Bronchial epithelial cell (primary cell): Measurements from ENCODE around the gene PHF2. TPM values are rescaled to one million over a fixed set of nuclear protein-coding genes. Genes with fewer than 3 reads are reported as not detected.
A peak's percentile ranks its signal among the peaks of the same experiment; 100 is the strongest.

ENCODE experiments used
- DNase-seq: peaks from one replicate; pipeline ENCODE4 v3.0.0-alpha.2; 2010; ENCODE audit warnings: low read depth
- FAIRE-seq: peaks from 2 replicates; lab custom pipeline; 2011; peaks lifted over from hg19 to GRCh38; lab: Jason Lieb, UNC
- H3K27me3 ChIP-seq: 2 replicates; pipeline ENCODE4 v1.5.1; 2011; ENCODE audit warnings: low read length; ENCODE audit not compliant: control insufficient read depth, insufficient read depth
- H3K36me3 ChIP-seq: 2 replicates; pipeline ENCODE4 v1.5.1; 2011; ENCODE audit warnings: low read length; ENCODE audit not compliant: control insufficient read depth, insufficient read depth
- H3K4me3 ChIP-seq: 2 replicates; pipeline ENCODE4 v1.5.1; 2011; ENCODE audit warnings: mild to moderate bottlenecking, low read depth, low read length, control low read depth
- total RNA-seq: library from RNA; depleted of rRNA; stranded (reverse); fragments of >200 nt; gene quantifications from 2 replicates; pipeline ENCODE4 v1.2.1, GENCODE V29; 2014
- TF ChIP-seq, protein P1 (sequence below): IDR thresholded peaks from 2 replicates; pipeline ENCODE4 v1.5.1; 2011; ENCODE audit warnings: mild to moderate bottlenecking, moderate library complexity, low read length, control low read depth, inconsistent platforms; ENCODE audit not compliant: insufficient read depth, severe bottlenecking

PHF2 gene
- total RNA-seq, 1 donor from 2014 or later, result 10.0 TPM

DNA sequence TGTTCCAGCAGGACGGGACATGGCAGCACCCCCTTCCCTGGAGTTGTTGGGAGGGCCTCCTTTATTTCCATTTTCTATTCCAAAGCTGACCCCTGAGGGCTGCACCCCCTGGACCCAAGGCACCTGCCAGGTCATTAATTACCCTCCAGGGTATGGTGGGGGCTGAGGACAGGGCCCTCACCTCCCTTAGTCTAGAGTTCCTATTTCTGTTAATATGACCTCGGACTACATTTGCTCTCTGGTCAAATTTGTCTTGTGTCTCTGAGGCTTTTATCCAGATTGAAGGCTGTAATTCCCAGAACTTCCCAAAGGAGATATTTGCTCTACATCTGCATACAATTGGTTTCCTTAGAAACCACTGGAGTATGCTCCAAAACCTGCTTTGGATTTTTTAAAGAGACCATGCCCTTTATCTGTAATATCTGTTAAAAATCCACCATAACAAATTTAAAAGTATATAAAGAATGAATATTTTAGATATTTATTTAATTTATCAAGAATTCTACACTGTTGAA is 16.8 kb downstream of the PHF2 start:
- DNase-seq, result no peak
- TF ChIP-seq, protein P1, sequence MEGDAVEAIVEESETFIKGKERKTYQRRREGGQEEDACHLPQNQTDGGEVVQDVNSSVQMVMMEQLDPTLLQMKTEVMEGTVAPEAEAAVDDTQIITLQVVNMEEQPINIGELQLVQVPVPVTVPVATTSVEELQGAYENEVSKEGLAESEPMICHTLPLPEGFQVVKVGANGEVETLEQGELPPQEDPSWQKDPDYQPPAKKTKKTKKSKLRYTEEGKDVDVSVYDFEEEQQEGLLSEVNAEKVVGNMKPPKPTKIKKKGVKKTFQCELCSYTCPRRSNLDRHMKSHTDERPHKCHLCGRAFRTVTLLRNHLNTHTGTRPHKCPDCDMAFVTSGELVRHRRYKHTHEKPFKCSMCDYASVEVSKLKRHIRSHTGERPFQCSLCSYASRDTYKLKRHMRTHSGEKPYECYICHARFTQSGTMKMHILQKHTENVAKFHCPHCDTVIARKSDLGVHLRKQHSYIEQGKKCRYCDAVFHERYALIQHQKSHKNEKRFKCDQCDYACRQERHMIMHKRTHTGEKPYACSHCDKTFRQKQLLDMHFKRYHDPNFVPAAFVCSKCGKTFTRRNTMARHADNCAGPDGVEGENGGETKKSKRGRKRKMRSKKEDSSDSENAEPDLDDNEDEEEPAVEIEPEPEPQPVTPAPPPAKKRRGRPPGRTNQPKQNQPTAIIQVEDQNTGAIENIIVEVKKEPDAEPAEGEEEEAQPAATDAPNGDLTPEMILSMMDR, result no peak
- Histone ChIP-seq H3K36me3 (no peaks in the 10 kb centered on the region), H3K4me3 (no peak overlapping the region), H3K27me3 (no peaks in the 10 kb centered on the region)
- no peak for FAIRE-seq

DNA sequence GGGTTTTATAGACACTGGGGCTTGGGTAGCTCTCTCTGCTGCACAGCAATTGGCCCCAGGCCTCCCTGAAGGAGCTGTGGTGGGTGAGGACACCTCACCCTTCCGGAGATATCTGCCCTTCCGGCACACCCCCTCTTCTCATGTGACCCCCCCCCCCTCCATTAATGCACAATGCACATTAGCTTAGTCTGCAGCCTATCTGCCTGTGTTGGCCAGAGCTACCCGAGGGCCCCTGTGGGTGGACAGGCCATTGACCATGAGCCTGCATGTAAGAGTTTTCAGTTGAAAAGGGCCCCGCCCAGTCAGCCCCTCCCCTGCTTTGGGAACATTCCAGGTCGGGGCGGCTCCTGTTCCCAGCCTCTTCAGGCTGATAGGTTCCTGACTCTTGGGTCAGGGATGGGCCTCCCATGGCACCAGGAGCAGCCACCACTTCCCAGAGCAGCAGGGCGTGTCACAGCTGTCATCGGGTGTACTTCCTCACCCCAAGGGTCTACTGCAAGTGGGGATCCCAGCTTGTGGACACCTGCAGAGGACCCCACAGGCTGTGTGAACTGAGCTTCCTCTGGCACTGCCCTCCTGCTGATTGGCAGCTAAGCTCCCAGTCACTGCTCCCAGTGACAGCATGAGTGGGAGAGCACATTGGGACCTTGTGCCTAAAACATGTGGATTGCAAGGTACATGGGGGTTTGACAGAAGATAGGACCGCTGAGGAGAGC is 17.8 kb downstream of the PHF2 start:
- FAIRE-seq (peak; percentile 89), DNase-seq (no peak)
- TF ChIP-seq, protein P1, result no peak
- Histone ChIP-seq H3K4me3 (no peak overlapping the region), H3K36me3 (no peaks in the 10 kb centered on the region), H3K27me3 (no peaks in the 10 kb centered on the region)

DNA sequence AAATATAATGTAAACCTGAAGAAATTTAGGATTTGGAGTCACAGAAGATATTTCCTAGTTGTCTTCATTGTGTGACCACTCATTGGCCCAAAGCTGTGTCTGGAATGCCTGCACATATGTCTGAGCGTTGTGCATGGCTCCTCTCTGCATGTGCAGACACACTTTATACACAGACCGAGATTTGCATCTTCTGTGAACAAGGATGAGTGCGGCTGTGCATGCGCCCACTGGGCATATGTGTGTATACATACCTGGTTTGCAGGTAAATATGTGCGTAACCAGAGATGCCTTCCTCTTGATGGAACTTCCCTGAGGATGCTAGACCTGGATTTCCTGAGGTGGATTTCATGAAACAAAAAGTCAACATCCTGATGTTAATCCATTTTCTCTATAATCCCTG is 19.1 kb downstream of the PHF2 start:
- Histone ChIP-seq H3K4me3 (no peak overlapping the region), H3K36me3 (no peaks in the 10 kb centered on the region), H3K27me3 (no peaks in the 10 kb centered on the region)
- FAIRE-seq (no peak), DNase-seq (no peak)
- TF ChIP-seq, protein P1, result no peak

DNA sequence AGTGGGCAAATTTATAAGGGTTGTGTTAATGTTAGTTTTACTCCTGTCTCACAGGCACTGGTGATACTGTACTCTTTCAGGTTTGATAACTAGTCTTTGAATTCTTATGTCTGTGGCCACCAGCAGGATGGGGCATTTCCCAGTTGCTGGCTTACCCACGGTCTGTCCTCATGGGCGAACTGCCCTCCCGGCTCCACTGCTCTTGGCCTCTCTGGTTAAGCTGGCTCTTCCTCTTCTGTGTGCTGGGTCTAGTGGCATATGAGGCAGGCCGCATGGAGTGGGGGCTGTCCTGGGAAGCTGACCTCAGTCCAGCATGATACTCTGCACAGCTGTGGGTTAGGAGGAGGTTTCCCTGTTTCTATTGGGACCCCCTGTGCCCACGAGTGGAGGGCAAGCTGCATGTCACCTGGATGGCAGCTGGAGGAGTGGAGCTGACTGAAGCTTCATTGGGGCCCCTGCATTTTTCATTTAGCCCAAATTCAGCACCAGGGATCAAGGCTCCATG is 19.5 kb downstream of the PHF2 start:
- Histone ChIP-seq H3K36me3 (no peaks in the 10 kb centered on the region), H3K4me3 (no peak overlapping the region), H3K27me3 (no peaks in the 10 kb centered on the region)
- no peak for FAIRE-seq
- DNase-seq, result no peak
- TF ChIP-seq, protein P1, result no peak

DNA sequence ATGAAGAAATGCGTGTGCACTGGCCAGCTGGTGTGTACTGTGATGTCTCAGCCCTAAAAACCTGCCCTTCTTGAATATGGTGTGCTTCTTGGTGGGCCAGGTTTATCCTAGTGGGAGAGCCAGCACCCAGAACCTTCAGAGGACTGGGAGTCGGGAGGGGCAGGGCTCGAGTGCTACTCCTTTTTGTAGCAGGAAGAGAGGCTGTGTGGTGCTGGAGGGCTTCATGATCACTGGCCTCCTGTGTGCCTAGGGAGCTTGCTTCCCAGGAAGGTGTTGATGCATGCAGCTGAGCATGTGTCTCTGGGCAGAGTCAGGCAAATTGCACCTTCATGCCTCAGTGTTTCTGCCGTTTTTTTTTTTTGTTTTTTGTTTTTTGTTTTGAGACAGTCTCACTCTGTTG is 20.0 kb downstream of the PHF2 start:
- Histone ChIP-seq H3K27me3 (no peaks in the 10 kb centered on the region), H3K4me3 (no peak overlapping the region), H3K36me3 (no peaks in the 10 kb centered on the region)
- FAIRE-seq, result no peak
- TF ChIP-seq, protein P1, result no peak
- DNase-seq, result no peak
